Measurements from ENCODE around the gene EN2.

EN2 gene

DNA sequence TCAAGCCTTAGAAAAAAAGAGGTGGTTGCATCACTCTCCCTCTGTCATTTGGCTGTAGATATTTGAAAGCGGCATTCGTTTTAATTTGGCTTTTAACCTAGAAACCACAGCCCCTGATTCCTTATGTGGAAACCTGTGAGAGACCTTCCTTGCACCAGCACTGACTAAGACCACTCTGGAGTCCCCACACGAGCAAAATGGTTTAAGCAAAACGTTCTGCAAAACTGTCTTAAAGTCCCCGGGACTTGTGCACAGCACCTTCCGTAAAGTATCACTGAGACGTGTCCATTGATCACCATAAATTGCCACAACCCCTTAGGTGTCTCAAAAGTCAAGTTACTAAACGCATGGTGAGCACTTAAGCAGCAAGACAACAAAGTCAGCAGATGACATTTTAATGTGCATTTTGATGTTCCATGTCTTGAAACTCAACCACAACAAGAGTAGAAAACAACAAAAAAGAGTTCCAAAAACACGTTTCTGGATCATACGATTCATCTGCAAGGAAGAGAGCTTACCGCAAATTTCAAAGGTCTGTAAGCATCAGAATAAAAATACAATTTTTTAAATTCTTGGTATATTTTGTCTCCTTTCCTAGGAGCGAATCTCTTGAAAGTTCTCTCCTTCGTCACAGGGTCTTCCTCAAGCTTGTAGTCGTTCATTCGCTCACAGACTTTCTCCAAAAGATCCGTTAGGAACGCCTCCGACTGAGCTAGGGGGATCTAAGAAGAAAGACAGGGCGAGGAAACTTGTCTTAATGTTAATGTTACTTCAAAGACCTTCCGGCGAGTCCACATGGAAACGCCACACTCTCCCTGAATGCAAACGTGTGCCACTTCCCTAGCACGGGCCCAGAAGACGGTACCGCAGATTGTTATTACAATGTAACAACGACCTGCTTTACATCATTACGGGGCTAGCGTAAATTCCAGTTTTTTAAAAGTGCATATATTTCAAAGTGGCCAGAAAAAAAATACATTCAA lies 50.7 kb downstream of the EN2 start:
- DNase-seq (ENCODE audit: low spot score), result no peak

DNA sequence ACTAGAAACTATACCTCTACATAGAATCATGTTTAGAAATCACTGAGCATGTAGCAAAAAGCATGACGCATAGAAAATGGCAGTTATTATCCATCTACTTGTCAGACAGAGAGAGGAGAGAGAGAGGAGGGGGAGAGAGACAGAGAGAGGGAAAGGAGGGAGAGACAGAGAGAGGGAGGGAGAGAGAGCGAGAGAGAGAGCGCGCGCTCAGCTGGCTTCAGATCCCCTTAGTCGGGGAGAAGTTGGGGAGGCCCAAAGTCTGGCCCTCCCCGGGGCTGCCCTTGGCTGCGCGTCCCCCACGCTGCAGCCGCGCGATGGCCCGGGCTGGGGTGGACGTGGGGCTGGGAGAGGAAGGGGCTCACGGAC lies 51.4 kb downstream of the EN2 start:
- DNase-seq (ENCODE audit: low spot score), result no peak

DNA sequence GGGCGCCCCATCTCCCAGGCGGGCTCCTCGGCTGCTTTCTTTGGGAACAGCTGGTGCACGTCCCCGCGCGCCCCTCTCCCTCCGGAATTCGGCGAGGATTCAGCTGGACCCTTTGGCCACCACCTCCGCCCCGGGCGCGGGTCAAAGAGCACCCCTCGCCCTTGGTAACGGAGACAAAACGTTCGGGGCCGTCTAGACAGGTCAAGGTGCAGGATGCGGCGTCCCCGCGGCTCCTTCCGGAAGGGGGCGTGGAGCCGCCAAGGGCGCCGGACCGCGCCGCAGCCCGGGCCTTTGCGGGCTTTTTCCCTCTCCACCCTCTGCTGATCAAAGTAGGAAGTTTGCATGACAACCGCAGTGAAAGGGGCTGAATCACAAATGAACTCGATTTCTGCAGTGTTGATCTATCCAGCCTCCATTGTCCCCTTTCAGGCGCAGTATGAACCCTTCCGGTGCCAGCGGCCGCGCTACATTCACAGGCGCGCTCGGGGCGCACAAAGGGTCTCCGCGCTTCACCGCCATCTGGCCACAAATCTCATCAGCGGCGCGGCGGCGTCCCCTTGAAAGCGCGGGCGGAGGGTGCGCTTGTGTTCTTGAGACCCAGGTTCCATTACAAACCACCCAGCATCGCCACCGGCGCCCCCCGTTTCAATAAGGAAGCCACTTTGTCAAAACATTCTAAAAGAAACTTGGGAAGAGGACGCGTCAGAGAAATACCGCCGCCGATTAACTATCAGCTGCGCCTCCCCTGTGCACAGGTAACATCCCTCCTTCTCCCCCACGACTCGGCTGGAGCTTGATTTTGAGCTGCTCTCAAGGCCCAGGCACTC lies 52.0 kb downstream of the EN2 start:
- no peak for DNase-seq (ENCODE audit: low spot score)

DNA sequence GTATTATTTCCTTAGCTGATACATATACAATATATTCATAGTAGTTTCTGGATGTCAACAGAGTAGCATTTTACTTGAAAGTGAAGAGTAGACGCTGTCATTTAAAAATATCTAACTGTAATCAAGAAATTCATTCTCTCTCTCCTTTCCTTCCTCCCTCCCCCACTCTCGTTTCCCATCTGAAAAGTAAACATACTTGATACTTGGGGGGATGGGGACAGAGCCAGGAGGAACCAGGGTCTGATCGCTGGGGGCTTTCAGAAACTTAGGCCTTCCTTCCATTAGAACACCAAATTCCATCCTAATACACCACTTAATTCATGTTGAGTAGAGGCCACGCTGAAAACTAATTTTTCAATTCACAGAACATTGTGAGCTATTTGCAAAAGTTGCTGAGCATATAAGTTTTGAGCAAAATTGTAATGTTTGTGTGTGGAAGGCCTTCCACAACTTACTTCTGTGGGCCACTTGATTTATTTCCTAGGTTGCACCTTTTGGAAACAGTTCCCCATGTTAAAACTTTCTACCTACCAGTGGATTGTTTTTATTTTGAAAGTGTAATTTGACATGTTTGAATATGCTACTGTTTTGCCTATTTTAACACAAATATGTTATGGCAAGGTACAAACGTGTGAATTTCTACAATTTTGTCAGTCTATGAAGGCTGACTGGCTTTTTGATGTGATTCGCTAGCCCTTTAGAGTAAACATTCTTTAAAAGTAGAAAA lies 53.2 kb downstream of the EN2 start:
- DNase-seq (ENCODE audit: low spot score), result no peak

DNA sequence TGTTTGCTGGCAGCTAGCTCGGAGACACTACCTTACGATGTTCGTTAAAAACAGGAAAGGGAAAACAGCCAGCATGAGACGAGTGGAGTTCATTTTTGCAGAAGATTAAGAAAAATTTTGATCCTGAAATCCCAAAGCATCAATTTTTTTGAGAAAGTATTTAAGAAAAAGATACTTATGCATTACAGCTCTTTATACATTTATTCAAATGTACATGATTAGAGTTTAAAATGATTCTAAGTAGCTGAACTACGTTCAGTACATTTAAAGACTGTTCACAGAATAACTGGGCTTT lies 53.7 kb downstream of the EN2 start:
- no peak for DNase-seq (ENCODE audit: low spot score)

DNA sequence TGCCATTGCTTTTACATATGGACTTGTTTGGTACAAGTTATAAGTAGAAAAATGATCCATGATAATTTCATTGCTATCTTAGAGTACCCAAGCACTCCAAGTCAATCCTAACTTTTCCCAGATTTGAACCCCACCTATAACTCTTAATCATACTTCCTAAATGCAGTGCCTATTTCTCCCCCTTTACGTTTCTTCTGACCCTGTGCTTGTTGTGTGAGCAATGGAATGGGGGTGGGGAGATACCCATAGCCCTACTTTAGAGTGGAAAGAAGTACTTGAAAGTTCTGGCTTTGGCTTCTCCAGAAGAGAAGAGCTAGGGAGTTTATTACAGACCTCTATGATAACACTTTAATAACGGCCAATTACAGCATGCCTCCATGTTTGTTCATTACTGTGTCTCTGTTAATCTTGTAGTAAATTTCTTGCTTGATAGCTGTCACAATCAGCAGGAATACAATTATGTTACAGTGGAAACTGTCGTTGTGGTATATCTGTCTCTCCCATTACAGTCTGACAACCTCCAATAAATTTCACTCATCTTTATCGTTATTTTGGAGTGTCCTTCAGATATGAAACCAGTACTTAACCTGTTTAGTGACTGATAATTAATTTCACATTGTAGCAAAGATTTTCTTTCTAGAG lies 54.4 kb downstream of the EN2 start:
- DNase-seq (ENCODE audit: low spot score), result no peak

DNA sequence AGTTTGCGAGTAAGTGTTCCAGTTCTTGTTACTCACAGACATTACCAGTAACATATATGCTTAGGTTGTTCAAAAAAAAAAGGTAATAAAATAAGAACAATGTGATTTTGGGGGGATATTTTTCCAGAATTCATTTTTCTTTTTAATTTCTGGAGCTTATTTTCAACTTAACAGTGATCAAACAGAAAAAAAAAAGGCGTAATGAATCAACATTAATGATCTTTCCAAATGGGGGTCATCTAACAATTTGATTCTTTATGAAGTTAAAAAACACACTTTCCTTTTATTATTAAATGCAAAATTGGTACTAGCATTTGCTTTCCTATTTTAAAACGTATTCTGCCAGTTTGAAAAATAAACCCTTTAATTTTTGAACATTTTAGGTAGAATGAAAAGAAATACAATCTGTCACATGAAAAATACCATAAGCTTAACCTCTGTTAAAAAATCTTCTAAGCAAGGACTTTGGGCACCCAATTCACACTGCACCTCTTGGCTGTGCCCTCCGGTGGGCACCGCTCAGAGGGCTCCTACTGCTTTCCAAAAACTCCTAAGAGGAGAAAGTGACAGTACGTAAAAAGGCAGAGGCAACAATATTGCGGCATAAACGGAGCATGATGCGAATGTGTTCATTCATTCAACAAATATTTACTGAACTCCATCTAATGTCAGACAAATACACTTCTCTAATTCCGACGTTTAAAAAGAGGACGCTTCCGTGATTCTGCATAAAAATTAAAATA lies 55.8 kb downstream of the EN2 start:
- DNase-seq (ENCODE audit: low spot score), result no peak

DNA sequence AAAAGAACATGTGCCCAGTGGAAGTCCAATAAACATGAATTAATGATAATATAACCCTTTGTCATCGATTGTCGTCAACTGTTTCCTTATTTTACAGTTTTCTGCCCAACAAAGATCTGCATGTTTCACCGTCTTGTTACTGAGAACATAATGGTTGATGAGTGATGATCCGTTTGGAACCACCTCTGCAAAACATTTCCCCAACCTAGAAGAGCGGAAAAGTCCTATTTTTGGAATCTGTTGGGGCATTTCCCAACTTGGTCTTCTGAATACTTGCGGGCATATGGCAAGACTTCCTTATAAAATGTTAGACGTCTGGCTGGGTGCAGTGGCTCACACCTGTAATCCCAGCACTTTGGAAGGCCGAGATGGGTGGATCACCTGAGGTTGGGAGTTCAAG lies 56.4 kb downstream of the EN2 start:
- DNase-seq (ENCODE audit: low spot score), result no peak
